GM21360 (cell line): ENCODE data around the gene SARS2.

Experiments used
- ATAC-seq: cut with Tn5 transposase; IDR thresholded peaks from one replicate; pipeline ENCODE4 v1.9.1; 2021; ENCODE audit warnings: mild to moderate bottlenecking, moderate library complexity; ENCODE audit not compliant: unreplicated experiment

The SARS2 gene

DNA sequence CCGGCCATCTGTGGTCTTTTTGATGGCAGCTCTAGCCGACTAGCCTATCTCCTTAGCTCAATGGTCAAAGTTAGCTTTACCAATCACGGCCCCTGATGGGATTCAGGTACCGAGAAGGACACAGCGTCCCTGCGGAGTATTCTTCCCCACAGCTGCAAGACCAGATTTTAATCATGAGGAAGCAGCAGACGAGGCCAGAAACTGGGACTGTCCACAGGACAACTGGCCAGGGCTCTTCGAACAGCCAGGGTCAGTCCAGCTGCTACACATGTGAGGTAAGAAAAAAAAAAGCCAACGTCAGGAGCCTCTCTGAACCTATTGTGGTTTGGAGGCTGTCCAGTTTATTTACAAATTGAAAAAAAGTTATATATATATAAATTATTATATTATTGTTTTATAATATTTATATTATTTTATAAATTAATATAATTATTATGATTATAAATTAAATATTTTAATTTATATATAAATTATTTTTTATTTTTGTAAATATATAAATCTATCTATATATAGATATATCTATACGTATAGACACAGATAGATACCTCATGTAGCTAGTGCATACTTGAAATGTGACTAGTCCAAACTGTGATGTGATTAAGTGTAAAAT, 63.3 kb downstream of the SARS2 start:
- no peak for ATAC-seq
